CD14-positive monocyte (primary cell): ENCODE measurements around the gene DDIAS. TPM values are rescaled to one million over a fixed set of nuclear protein-coding genes. Genes with fewer than 3 reads are reported as not detected.

Experiments used
- DNase-seq, 3 donors: peaks; one replicate each; pipeline ENCODE4 v3.0.0-alpha.2; 2011 to 2022
- H2AFZ ChIP-seq: 2 replicates; pipeline ENCODE4 v1.6.0; 2012; ENCODE audit warnings: mild to moderate bottlenecking, low read depth, low read length, inconsistent platforms; ENCODE audit not compliant: insufficient read depth, poor library complexity, severe bottlenecking
- H3K27ac ChIP-seq, 2 donors: 1 replicate in 1 of 2; 2 replicates in 1 of 2; pipeline ENCODE4 v1.5.1; 2012 to 2013; ENCODE audit warnings: low read length in 2 of 2, control low read depth in 1 of 2, inconsistent platforms in 1 of 2, low read depth in 1 of 2, mild to moderate bottlenecking in 1 of 2
- H3K27me3 ChIP-seq, 2 donors: one replicate each; pipeline versions ENCODE4 v1.6.0 to v1.6.1; 2011 to 2013; ENCODE audit warnings: low read length in 2 of 2; ENCODE audit not compliant: control insufficient read depth in 2 of 2, insufficient read depth in 2 of 2
- H3K36me3 ChIP-seq, 2 donors: replicated peaks in 1 of 2; 1 replicate in 1 of 2; 2 replicates in 1 of 2; pipeline versions ENCODE4 v1.5.1 to v1.6.1; 2012 to 2013; ENCODE audit warnings: low read length in 2 of 2, control low read depth in 1 of 2, inconsistent platforms in 1 of 2, mild to moderate bottlenecking in 1 of 2; ENCODE audit not compliant: insufficient read depth in 2 of 2, control insufficient read depth in 1 of 2
- H3K4me1 ChIP-seq, 2 donors: 1 replicate in 1 of 2; 2 replicates in 1 of 2; pipeline versions ENCODE4 v1.5.1 to v1.6.1; 2012 to 2013; ENCODE audit warnings: low read length in 2 of 2, control low read depth in 1 of 2, inconsistent platforms in 1 of 2, mild to moderate bottlenecking in 1 of 2, moderate library complexity in 1 of 2; ENCODE audit not compliant: insufficient read depth in 2 of 2, control insufficient read depth in 1 of 2
- H3K4me2 ChIP-seq: replicated peaks from 2 replicates; pipeline ENCODE3; 2012; ENCODE audit warnings: low read length, moderate library complexity, mild to moderate bottlenecking; ENCODE audit not compliant: poor library complexity, severe bottlenecking; ENCODE audit errors: extremely low read depth
- H3K4me3 ChIP-seq, 3 experiments: fragments of 200-600 bp in 1 of 3; sonication (generic) in 1 of 3; replicated peaks in 1 of 3; 1 replicate in 2 of 3; 2 replicates in 1 of 3; pipeline ENCODE4 v1.5.1; 2011 to 2013; ENCODE audit warnings: low read length in 3 of 3, mild to moderate bottlenecking in 3 of 3, control low read depth in 2 of 3, low read depth in 2 of 3, inconsistent platforms in 1 of 3, moderate library complexity in 1 of 3
- H3K79me2 ChIP-seq: 2 replicates; pipeline ENCODE4 v1.6.0; 2012; ENCODE audit warnings: mild to moderate bottlenecking, control low read depth, inconsistent platforms, low read length, moderate library complexity; ENCODE audit not compliant: insufficient read depth
- H3K9ac ChIP-seq: 2 replicates; pipeline ENCODE4 v1.6.0; 2017; ENCODE audit warnings: low read length, mild to moderate bottlenecking; ENCODE audit not compliant: insufficient read depth, poor library complexity, severe bottlenecking
- H3K9me3 ChIP-seq, 2 donors: replicated peaks in 1 of 2; 1 replicate in 1 of 2; 2 replicates in 1 of 2; pipeline versions ENCODE4 v1.5.1 to v1.6.1; 2012 to 2013; ENCODE audit warnings: low read length in 2 of 2, control low read depth in 1 of 2; ENCODE audit not compliant: control insufficient read depth in 1 of 2, insufficient read depth in 1 of 2
- H4K20me1 ChIP-seq: 2 replicates; pipeline ENCODE4 v1.6.0; 2012; ENCODE audit warnings: mild to moderate bottlenecking, low read length, control low read depth, moderate library complexity; ENCODE audit not compliant: insufficient read depth
- H3K27ac Mint-ChIP-seq, 7 donors: one replicate each; pipeline ENCODE4 v1.8.0; 2020; ENCODE audit warnings: mild to moderate bottlenecking in 7 of 7, mixed read lengths in 7 of 7, moderate library complexity in 6 of 7, inconsistent platforms in 2 of 7
- H3K27me3 Mint-ChIP-seq, 3 donors: one replicate each; pipeline ENCODE4 v1.8.0; 2021 to 2022; ENCODE audit warnings: low read depth in 3 of 3, mild to moderate bottlenecking in 3 of 3, mixed read lengths in 3 of 3, moderate library complexity in 3 of 3, inconsistent platforms in 1 of 3
- H3K36me3 Mint-ChIP-seq, 2 donors: one replicate each; pipeline ENCODE4 v1.8.0; 2020; ENCODE audit warnings: mixed read lengths in 2 of 2, inconsistent platforms in 1 of 2, mild to moderate bottlenecking in 1 of 2
- H3K4me1 Mint-ChIP-seq: one replicate; pipeline ENCODE4 v1.8.0; 2020; ENCODE audit warnings: mild to moderate bottlenecking, mixed read lengths
- H3K4me3 Mint-ChIP-seq, 2 donors: one replicate each; pipeline ENCODE4 v1.8.0; 2020; ENCODE audit warnings: mild to moderate bottlenecking in 2 of 2, mixed read lengths in 2 of 2, moderate library complexity in 1 of 2
- H3K9me3 Mint-ChIP-seq, 7 donors: one replicate each; pipeline ENCODE4 v1.8.0; 2020 to 2022; ENCODE audit warnings: mixed read lengths in 7 of 7, mild to moderate bottlenecking in 6 of 7, moderate library complexity in 6 of 7, inconsistent platforms in 2 of 7
- CTCF ChIP-seq: fragments of 200-600 bp; IDR thresholded peaks from one replicate; pipeline ENCODE4 v1.8.0; 2022; ENCODE audit warnings: antibody characterized with exemption, mild to moderate bottlenecking
- WGBS: methylation state at CpG from one replicate; pipeline ENCODE4 v1.1.5; 2013; ENCODE audit warnings: missing lambda C conversion rate; ENCODE audit not compliant: insufficient coverage; 5-methylcytosine and 5-hydroxymethylcytosine counted together
- intact Hi-C, 2 donors: fragments of 100-400 bp; cut with micrococcal nuclease; formaldehyde crosslinking; loops; one replicate each; pipeline versions ENCODE4 v1.15.0 to v1.15.1; 2023
- polyA plus RNA-seq, 3 donors: library from polyadenylated mRNA; depleted of rRNA in 1 of 3; unstranded in 2 of 3; stranded (reverse) in 1 of 3; fragments of 300-500 nt in 2 of 3; fragments of >200 nt in 1 of 3; fragmentation: Illumina TruSeq in 2 of 3; gene quantifications; 1 replicate in 2 of 3; 2 replicates in 1 of 3; pipeline ENCODE4 v1.2.3, GENCODE V29; 2012 to 2021

The DDIAS gene
- polyA plus RNA-seq, 3 donors, result 6.0 to 14.1 (median 13.5) TPM

DNA sequence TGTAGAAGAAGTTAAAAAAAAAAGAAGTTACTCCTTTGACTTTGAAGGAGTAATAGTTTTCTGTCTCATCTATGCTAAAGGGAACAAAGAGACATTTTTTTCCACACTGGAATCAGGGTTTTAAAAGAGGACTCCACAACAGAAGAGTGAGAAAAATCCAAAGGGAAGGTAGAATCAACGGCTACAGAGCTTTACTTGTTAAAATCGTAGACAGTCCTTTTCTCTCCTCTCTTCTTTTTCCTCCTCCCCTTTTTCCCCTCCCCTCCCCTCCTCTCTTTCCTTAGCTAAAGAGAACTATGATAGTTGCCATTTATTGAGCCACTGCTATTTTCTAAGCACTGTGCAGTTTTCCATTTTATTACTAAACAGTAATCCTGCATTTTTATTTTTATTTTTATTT is 29.2 kb downstream of the DDIAS start:
- no peak overlapping the region for H3K4me3 Mint-ChIP-seq
- intact Hi-C loops, result no loop called here
- H3K9me3 ChIP-seq, result no peaks in the 10 kb centered on the region

GRCh38 chr11:82932564-82932963 is 31.0 kb downstream of the DDIAS start:
- TF ChIP-seq CTCF, result no peak
- Mint-ChIP-seq H3K36me3 (peaks cover 66 to 71% of the 10 kb centered on the region in 2 donors), H3K4me3 (no peak overlapping the region), H3K27ac (peak overlapping the region in 2 of 7 donors; percentile 6 to 61), H3K9me3 (no peaks in the 10 kb centered on the region), H3K27me3 (no peaks in the 10 kb centered on the region), H3K4me1 (peaks cover under 1% of the 10 kb centered on the region)
- Histone ChIP-seq H3K79me2 (no peaks in the 10 kb centered on the region), H2AFZ (no peak overlapping the region), H3K4me3 (no peak overlapping the region), H3K9me3 (no peaks in the 10 kb centered on the region), H3K27ac (no peak overlapping the region), H3K4me1 (no peaks in the 10 kb centered on the region), H3K9ac (no peak overlapping the region), H3K36me3 (peaks cover 51 to 73% of the 10 kb centered on the region in 2 donors), H3K4me2 (no peak overlapping the region), H3K27me3 (no peaks in the 10 kb centered on the region), H4K20me1 (no peaks in the 10 kb centered on the region)
- WGBS, result no CpG with 5 or more reads among the region's 1 CpG
- intact Hi-C loops, result no loop called here
- DNase-seq, result no peak

More for the DNA sequence above, 29.2 kb downstream of the DDIAS start:
- DNase-seq, result no peak
- H3K36me3 ChIP-seq, result peaks cover 55 to 82% of the 10 kb centered on the region in 2 donors
- no peak overlapping the region for H2AFZ ChIP-seq
- H3K27me3 Mint-ChIP-seq, result no peaks in the 10 kb centered on the region
- H3K9me3 Mint-ChIP-seq, result no peaks in the 10 kb centered on the region
- H3K79me2 ChIP-seq, result no peaks in the 10 kb centered on the region
- H3K27ac ChIP-seq, result no peak overlapping the region
- H3K36me3 Mint-ChIP-seq, result peaks cover 64 to 73% of the 10 kb centered on the region in 2 donors
- H3K4me1 Mint-ChIP-seq, result peaks cover 2% of the 10 kb centered on the region
- H3K4me1 ChIP-seq, result no peaks in the 10 kb centered on the region
- H3K27me3 ChIP-seq, result no peaks in the 10 kb centered on the region
- H3K9ac ChIP-seq, result no peak overlapping the region
- H3K27ac Mint-ChIP-seq, result no peak overlapping the region
- no peak for TF ChIP-seq CTCF
- no peak overlapping the region for H3K4me3 ChIP-seq
- H3K4me2 ChIP-seq, result no peak overlapping the region
- no peaks in the 10 kb centered on the region for H4K20me1 ChIP-seq
- WGBS, result no CpG with 5 or more reads among the region's 2 CpGs
